HTERT RPE-1 (cell line): ENCODE data around the gene ATRX.
"Not testable (repeated sequence)": the region's sequence is repeated elsewhere in the genome, so short reads cannot be mapped to it uniquely, and the experiment has no call there.

Experiments used
- in situ Hi-C: fragments of 300-500 bp; cut with MboI; formaldehyde crosslinking; loops from 4 replicates; pipeline ENCODE4 v1.14.3; 2020; ENCODE audit warnings: low sequenced_read_pairs

Gene ATRX, protein sequence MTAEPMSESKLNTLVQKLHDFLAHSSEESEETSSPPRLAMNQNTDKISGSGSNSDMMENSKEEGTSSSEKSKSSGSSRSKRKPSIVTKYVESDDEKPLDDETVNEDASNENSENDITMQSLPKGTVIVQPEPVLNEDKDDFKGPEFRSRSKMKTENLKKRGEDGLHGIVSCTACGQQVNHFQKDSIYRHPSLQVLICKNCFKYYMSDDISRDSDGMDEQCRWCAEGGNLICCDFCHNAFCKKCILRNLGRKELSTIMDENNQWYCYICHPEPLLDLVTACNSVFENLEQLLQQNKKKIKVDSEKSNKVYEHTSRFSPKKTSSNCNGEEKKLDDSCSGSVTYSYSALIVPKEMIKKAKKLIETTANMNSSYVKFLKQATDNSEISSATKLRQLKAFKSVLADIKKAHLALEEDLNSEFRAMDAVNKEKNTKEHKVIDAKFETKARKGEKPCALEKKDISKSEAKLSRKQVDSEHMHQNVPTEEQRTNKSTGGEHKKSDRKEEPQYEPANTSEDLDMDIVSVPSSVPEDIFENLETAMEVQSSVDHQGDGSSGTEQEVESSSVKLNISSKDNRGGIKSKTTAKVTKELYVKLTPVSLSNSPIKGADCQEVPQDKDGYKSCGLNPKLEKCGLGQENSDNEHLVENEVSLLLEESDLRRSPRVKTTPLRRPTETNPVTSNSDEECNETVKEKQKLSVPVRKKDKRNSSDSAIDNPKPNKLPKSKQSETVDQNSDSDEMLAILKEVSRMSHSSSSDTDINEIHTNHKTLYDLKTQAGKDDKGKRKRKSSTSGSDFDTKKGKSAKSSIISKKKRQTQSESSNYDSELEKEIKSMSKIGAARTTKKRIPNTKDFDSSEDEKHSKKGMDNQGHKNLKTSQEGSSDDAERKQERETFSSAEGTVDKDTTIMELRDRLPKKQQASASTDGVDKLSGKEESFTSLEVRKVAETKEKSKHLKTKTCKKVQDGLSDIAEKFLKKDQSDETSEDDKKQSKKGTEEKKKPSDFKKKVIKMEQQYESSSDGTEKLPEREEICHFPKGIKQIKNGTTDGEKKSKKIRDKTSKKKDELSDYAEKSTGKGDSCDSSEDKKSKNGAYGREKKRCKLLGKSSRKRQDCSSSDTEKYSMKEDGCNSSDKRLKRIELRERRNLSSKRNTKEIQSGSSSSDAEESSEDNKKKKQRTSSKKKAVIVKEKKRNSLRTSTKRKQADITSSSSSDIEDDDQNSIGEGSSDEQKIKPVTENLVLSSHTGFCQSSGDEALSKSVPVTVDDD (N-terminal part only)

DNA sequence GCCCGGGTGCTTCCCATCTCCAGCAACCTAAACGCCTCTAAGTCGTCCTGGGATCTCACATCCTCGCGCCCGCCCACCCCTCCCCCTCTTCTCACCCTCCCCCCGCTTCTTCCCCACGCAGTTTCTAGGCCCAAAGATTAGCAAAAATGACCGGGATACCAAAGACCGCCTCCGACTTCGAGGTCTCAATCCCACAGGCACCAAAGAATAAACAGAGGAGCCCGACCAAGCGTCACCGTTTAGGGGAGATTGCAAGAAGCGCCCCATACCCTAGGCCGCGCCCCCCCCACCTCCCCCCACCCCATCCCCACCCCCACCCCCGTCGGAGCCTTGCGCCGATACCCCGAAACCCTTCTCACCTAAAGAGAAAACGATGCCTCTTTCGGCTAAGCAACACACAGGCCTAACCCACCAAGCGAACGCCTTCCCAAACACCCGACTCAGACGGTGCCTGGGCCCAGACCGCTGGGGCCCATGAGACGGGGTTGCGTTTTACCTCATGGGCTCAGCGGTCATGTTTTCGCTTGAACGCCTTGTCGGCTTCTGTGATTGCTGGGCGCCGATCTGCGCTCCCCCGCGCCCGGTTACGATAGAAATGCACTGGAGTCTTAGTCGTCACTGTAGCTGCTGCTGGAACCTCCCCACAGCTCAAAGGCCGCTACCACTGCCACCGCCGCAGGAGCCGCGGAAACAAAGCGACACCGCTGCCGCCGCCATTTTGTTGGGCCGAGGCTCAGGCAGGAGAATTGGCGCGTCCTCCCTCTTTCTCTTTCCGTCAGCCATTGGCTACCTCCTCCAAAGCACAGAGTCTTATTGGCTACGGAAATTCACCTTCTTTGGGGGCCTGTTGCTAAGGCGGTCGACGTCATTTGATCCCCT lies at the start of gene ATRX:
Gene ATRX (minus strand): TSS at position 731 of the 879 bp plus-strand sequence. CDS start 215 bp downstream, at position 516.
- in situ Hi-C loops = no loop called here

DNA sequence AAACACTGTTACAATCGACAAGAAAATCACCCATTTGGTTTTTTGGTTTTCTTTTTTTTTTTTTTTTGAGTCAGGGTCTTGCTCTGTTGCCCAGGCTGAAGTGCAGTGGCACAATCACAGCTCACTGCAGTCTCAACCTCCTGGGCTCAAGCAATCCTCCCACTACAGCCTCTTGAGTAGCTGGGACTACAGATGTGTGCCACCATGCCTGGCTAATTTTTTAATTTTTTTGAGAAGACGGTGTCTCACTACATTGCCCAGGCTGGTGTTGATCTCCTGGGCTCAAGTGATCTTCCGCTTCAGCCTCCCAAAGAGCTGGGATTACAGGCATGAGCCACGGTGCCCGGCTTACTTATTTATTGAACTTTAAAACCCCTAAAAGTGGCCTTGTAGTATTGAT lies 45.5 kb upstream of the ATRX start:
- in situ Hi-C loops = not testable (repeated sequence)

DNA sequence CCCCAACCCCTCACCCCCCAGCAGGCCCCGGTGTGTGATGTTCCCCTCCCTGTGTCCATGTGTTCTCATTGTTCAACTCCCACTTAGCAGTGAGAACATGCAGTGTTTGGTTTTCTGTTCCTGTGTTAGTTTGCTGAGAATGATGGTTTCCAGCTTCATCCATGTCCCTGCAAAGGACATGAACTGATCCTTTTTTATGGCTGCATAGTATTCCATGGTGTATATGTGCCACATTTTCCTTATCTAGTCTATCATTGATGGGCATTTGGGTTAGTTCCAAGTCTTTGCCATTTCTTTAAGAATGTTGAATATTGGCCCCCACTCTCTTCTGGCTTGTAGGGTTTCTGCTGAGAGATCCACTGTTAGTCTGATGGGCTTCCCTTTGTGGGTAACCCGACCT lies 36.0 kb upstream of the ATRX start:
- in situ Hi-C loops = not testable (repeated sequence)

DNA sequence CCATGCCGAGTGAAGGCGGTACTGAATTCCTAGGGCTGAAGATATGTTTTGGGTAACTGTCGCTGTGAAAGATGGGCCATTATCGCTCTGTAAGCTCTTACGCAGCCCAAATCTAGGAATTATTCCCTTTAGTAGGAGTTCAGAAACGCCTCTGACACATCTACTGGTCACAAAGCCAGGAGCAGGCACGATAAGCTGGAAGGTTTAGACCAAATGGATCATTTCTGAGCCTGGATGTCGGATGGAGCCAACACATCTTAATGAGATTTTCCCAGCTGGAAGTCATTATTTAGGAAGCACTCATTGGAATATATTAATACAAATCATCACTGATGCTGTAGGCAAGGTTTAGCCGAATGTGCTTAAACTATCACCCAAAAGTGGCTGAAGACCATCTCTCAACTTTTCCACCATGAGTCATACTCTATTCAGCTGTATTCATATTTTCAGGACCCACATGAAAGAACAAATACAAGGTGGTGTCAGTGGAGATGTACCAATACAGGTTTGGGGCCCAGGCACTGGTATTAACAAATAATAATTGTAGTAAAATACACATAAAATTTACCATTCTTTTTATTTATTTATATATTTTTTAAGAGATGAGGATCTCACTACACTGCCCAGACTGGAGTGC lies 34.2 kb upstream of the ATRX start:
- in situ Hi-C loops = no loop called here

DNA sequence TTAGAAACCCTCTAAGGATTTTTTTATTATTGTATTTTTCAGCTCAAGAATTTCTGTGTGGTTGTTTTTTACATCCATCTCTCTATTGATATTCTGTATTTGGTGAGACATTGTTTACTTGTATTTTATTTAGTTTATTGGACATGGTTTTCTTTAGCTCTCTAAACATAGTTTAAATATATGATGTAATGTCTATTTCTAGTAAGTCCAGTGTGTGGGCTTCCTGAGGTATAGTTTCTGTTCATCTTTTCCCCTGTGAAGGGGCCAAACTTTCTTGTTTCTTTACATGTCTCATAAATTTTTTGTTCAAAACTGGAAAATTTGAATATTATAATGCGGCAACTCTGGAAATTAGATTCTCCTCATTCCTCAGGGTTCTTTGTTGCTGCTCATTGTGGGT lies 28.2 kb upstream of the ATRX start:
- in situ Hi-C loops = no loop called here

DNA sequence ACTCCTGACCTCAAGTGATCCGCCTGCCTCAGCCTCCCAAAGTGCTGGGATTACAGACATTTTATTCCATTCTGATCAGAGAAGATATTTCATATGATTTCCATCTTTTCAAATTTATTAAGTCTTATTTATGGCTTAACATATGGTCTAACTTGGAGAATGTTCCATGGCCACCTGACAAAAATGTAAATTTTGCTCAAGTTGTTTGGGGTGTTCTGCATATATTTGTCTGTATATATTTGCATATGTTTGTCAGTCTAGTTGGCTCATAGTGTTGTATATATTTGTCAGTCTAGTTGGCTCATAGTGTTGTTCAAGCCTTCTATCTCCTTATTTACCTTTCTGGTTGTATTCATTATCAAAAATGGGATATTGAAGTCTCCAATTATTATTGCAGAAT lies 16.2 kb upstream of the ATRX start:
- in situ Hi-C loops = no loop called here

DNA sequence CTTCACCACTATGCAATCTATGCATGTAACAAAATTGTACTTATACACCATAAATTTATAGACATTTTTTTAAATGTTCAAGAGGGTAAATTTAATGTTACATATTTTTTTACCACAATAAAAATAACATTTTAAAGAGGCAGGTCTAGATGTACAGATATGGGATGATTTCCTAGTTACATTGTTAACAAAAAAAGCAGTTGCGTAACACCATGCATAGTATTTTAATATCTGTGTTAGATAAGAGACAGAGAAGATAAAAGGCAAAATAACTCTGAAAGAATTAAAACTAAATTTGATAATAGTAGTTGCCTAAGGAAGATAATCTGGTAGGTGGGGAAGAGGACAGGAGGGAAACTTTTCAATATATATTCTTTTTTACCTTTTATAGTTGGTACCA lies 9.1 kb upstream of the ATRX start:
- in situ Hi-C loops = no loop called here

DNA sequence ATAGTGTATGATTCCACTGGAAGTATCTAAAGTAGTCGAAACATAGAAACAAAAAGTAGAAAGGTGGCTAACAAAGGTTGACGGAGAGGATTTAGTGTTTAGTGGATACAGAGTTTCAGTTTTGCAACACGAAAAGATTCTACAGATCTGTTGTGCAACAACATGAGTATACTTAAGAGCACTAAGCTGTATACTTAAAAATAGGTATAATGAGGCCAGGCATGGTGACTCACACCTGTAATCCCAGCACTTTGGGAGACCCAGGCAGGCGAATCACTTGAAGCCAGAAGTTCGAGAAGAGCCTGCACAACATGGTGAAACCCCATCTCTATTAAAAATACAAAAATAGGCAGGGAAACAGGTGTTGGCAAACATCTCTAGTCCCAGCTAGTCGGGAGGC lies 7.9 kb upstream of the ATRX start:
- in situ Hi-C loops = no loop called here

DNA sequence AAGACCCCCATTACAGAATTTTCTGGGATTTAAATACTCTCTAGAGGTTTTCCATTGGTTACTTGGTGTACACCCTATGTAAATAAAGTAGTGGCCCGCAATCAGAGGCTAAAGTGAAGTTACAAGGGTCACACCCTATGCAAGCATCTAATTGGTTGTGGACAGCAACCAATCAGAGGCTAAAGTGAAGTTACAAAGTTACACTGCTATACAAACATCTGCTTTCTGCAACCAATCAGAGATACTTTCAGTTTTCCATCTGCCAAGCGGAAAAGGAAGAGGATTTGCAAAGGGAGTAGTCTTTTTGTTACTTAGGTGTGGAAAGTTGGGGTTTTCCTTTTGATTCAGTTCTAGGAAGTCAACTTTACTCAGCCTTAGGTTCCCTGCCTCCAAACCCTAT lies 2.0 kb upstream of the ATRX start:
- in situ Hi-C loops = no loop called here

DNA sequence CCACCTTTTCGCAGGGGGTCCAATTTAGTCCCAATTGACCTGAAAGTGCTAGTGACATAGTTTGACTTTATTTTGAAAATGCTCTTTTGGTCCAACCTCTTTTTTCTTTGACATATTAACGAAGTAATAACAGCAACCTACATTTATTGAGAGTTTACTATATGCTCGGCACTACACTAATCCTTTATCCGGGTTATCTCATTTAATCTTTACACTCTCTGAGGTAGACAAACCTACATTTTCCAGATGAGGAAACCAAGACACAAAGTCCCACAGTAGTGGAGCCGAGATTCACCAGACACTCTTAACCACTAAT lies 307 bp upstream of the ATRX start:
- in situ Hi-C loops = no loop called here

DNA sequence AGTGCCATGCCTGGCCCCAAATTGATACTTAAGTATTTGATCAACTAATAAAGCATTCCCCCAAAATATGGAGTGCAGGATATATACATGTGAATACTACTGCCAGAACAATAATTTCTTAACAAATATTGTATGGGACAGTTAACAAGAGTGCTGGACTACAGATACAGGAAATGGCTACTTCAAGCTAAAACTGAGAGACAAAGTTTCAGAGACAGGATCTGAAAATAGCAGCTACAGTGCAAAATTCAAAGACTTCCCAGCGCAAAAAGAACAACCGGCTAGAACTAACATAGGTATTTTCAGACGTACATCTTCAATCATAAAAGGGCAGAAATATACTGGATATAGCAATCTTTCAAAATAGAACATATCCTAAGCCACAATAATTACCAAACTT lies 6.3 kb downstream of the ATRX start:
- in situ Hi-C loops = no loop called here

DNA sequence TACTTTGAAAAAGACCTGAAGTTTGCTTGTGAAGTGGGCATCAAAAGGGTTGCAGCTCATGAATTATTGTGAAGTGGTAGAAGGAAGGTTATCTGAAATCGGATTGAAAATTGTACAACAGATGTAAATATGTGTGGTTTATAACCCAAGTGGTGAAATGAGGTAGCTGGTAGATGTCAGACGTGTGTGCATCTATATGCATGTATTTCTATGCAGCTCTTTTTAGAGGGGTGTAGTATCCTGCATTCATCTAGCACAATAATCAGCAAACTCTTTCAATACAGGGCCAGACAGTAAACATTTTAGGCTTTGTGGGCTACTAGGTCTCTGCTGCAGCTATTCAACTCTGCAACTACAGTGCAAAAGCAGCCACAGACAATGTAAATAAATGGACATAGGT lies 9.4 kb downstream of the ATRX start:
- in situ Hi-C loops = no loop called here

DNA sequence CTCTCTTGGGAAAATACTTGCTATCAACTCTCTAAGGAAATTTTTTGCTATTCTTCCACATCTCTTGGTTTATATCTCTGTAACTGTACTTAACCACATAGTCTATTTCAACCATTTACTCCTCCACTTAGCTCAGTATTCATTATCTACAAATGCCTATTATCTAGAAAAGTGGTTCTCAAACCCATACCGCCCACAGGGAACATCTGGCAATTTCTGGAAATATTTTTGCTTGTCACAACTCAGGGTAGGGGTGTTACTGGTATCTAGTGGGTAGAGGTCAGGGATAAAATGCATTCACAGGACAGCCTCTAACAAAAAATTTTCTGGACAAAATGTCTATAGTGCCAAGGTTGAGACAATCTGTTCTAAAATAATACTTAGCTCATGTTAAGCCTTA lies 14.4 kb downstream of the ATRX start:
- in situ Hi-C loops = no loop called here

DNA sequence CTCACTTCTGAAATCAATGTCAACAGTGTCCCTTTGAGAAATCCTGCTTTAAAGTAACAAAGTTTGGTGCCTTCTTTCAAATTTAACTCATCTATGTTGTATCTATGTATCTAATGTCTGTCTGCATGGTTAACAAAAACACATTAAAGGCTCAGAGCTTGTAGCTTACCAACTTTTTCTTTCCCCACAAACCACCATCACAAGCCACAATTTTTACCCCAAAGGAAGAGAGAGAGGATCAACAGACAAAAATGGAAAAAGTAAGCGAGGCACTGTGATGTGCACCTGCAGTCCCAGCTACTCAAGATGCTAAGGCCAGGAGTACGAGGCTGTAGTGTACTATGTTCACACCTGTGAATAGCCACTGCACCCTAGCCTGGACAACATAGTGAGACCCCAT lies 17.2 kb downstream of the ATRX start:
- in situ Hi-C loops = no loop called here

DNA sequence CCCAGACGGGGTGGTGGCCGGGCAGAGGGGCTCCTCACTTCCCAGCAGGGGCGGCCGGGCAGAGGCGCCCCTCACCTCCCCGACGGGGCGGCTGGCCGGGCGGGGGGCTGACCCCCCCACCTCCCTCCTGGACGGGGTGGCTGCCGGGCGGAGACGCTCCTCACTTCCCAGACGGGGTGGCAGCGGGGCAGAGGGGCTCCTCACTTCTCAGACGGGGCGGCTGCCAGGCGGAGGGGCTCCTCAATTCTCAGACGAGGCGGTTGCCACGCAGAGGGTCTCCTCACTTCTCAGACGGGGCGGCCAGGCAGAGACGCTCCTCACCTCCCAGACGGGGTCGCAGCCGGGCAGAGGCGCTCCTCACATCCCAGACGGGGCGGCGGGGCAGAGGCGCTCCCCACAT lies 19.8 kb downstream of the ATRX start:
- in situ Hi-C loops = not testable (repeated sequence)

DNA sequence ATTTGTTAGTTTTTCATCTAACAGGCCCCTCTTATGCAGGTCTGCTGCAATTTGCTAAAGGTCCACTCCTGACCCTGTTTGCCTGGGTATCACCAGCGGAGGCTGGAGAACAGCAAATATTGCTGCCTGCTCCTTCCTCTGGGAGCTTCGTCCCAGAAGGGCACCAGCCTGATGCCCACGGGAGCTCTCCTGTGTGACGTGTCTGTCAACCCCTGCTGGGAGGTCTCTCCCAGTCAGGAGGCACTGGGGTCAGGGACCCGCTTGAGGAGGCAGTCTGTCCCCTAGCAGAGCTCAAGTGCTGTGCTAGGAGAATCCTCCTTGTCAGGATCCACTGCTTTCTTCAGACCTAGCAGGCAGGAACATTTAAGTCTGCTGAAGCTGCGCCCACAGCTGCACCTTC lies 30.5 kb downstream of the ATRX start:
- in situ Hi-C loops = no loop called here

DNA sequence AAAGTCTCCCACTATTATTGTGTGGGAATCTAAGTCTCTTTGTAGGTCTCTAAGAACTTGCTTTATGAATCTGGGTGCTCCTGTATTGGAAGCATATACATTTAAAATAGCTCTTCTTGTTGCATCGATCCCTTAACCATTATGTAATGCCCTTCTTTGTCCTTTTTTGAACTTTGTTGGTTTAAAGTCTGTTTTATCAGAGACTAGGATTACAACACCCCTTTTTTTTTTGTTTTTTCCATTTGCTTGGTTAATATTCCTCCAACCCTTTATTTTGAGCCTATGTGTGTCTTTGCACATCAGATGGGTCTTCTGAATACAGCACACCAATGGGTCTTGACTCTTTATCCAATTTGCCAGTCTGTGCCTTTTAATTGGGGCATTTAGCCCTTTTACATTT lies 32.1 kb downstream of the ATRX start:
- in situ Hi-C loops = not testable (repeated sequence)

DNA sequence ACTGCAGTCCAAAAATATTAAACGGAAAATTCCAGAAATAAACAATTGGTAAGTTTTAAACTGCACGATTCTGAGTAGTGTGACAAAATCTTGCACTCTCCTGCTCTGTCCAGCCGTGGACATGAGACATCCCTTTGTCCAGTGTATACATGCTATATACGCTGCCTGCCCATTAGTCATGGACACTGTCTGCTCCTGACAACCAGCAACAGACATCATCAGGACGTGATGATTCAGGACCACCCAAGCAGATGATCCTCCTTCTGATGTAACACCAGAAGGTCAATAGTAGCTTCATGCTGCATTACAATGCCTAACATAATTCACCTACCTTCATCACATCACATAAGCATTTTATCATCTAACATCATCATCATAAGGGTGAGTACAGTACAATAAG lies 36.3 kb downstream of the ATRX start:
- in situ Hi-C loops = no loop called here

DNA sequence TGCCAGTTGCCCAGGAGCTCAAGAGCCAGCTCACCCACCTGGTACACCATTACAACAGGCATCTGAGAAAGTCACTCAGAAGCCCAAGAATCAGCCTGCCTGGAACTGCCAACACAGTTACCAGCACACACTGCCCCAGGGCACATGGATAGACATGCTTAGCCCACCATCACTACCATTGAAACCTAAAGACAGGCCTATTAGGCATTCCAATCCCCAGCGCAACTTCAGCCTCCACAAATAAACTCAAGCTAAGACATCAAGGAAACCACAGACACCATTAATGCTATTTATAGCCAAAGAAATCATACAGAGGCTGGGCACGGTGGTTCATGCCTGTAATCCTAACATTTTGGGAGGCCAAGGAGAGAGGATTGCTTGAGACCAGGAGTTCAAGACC lies 42.3 kb downstream of the ATRX start:
- in situ Hi-C loops = no loop called here
